Measurements from ENCODE around the gene DHX35.

DNA sequence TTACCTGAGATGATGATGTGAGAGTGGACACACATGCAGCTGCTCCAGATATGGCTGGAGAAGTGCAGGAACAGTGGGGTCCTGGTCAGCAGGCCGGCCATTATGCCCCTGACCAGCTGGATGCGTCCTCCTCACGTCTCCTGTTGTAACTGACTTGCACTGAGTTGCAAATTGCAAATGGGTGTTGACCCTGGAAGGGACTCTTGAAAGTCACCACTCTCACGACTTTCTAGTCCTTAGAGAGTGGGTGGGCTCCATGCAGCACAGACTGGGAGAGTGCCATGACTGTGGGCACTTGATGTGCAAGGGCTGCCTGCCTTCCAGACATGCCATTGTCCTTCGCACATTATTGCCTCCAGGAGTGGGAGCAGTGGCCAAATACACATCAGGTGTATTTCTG lies 25.1 kb upstream of the DHX35 start:
- TF ChIP-seq, protein P1, sequence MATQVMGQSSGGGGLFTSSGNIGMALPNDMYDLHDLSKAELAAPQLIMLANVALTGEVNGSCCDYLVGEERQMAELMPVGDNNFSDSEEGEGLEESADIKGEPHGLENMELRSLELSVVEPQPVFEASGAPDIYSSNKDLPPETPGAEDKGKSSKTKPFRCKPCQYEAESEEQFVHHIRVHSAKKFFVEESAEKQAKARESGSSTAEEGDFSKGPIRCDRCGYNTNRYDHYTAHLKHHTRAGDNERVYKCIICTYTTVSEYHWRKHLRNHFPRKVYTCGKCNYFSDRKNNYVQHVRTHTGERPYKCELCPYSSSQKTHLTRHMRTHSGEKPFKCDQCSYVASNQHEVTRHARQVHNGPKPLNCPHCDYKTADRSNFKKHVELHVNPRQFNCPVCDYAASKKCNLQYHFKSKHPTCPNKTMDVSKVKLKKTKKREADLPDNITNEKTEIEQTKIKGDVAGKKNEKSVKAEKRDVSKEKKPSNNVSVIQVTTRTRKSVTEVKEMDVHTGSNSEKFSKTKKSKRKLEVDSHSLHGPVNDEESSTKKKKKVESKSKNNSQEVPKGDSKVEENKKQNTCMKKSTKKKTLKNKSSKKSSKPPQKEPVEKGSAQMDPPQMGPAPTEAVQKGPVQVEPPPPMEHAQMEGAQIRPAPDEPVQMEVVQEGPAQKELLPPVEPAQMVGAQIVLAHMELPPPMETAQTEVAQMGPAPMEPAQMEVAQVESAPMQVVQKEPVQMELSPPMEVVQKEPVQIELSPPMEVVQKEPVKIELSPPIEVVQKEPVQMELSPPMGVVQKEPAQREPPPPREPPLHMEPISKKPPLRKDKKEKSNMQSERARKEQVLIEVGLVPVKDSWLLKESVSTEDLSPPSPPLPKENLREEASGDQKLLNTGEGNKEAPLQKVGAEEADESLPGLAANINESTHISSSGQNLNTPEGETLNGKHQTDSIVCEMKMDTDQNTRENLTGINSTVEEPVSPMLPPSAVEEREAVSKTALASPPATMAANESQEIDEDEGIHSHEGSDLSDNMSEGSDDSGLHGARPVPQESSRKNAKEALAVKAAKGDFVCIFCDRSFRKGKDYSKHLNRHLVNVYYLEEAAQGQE (IDR thresholded peaks at IDR 0.05; ENCODE audit: low read depth): no peak
- TF ChIP-seq, protein P2, sequence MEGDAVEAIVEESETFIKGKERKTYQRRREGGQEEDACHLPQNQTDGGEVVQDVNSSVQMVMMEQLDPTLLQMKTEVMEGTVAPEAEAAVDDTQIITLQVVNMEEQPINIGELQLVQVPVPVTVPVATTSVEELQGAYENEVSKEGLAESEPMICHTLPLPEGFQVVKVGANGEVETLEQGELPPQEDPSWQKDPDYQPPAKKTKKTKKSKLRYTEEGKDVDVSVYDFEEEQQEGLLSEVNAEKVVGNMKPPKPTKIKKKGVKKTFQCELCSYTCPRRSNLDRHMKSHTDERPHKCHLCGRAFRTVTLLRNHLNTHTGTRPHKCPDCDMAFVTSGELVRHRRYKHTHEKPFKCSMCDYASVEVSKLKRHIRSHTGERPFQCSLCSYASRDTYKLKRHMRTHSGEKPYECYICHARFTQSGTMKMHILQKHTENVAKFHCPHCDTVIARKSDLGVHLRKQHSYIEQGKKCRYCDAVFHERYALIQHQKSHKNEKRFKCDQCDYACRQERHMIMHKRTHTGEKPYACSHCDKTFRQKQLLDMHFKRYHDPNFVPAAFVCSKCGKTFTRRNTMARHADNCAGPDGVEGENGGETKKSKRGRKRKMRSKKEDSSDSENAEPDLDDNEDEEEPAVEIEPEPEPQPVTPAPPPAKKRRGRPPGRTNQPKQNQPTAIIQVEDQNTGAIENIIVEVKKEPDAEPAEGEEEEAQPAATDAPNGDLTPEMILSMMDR (IDR thresholded peaks at IDR 0.05 in 2 of 3, conservative IDR thresholded peaks at IDR 0.05 in 1 of 3; ENCODE audit: borderline replicate concordance in 1 of 3, insufficient read depth in 1 of 3, low read depth in 2 of 3, low read length in 2 of 3): no peak
- no peak for TF ChIP-seq POLR2A (IDR thresholded peaks at IDR 0.05; ENCODE audit: borderline replicate concordance, extremely low read depth, insufficient read depth, insufficient read length)
- no peak for TF ChIP-seq EGR1 (IDR thresholded peaks at IDR 0.05; ENCODE audit: low read depth)
- TF ChIP-seq POLR2AphosphoS5 (IDR thresholded peaks at IDR 0.05; ENCODE audit: low read depth, low read length): no peak
- no peak for TF ChIP-seq EZH2phosphoT487 (IDR thresholded peaks at IDR 0.05; ENCODE audit: borderline replicate concordance)
- TF ChIP-seq, protein P3, sequence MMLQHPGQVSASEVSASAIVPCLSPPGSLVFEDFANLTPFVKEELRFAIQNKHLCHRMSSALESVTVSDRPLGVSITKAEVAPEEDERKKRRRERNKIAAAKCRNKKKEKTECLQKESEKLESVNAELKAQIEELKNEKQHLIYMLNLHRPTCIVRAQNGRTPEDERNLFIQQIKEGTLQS (IDR thresholded peaks at IDR 0.05): no peak
- no peak for TF ChIP-seq CBX3 (IDR thresholded peaks at IDR 0.05; ENCODE audit: low read depth)
- TF ChIP-seq, protein P4, sequence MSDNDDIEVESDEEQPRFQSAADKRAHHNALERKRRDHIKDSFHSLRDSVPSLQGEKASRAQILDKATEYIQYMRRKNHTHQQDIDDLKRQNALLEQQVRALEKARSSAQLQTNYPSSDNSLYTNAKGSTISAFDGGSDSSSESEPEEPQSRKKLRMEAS (IDR thresholded peaks at IDR 0.05): no peak
- no peak for TF ChIP-seq CEBPB (IDR thresholded peaks at IDR 0.05; ENCODE audit: low read depth)

All from HCT116 (cell line).